HepG2 (cell line): ENCODE measurements around the gene MPC1. TPM values are rescaled to one million over a fixed set of nuclear protein-coding genes. Genes with fewer than 3 reads are reported as not detected.

ENCODE experiments used
- ZFY ChIP-seq: sonication (generic); formaldehyde crosslinking; IDR thresholded peaks from 2 replicates; pipeline ENCODE4 v1.4.0; 2020; ENCODE audit warnings: missing genetic modification reagents
- ZNF460 ChIP-seq: sonication (generic); formaldehyde crosslinking; IDR thresholded peaks from 2 replicates; pipeline ENCODE4 v1.5.1; 2020; ENCODE audit warnings: missing genetic modification reagents, mild to moderate bottlenecking, borderline replicate concordance
- ZNF484 ChIP-seq: sonication (generic); formaldehyde crosslinking; IDR thresholded peaks from 2 replicates; pipeline ENCODE4 v1.5.1; 2020; ENCODE audit warnings: mild to moderate bottlenecking, low read depth, missing genetic modification reagents, borderline replicate concordance
- ZSCAN12 ChIP-seq: sonication (generic); formaldehyde crosslinking; IDR thresholded peaks from 2 replicates; pipeline ENCODE4 v1.9.0; 2021; ENCODE audit warnings: mild to moderate bottlenecking, missing genetic modification reagents
- polyA plus RNA-seq, 8 experiments: library from polyadenylated mRNA; depleted of rRNA in 3 of 8; stranded (reverse) in 7 of 8; unstranded in 1 of 8; fragments of >200 nt; fragmentation: Illumina TruSeq in 4 of 8; extraction: Trizol in 4 of 8; gene quantifications; 2 replicates each; pipeline versions ENCODE4 v1.2.1 to v1.2.3, GENCODE V29; 2011 to 2016; ENCODE audit warnings: low read depth in 4 of 8, missing spikeins in 1 of 8, mixed read lengths in 1 of 8; ENCODE audit not compliant: insufficient read depth in 1 of 8
- total RNA-seq, 5 experiments: library from RNA; depleted of rRNA; stranded (reverse); fragments of >200 nt; fragmentation: Illumina TruSeq; extraction: Trizol; gene quantifications; 2 replicates each; pipeline ENCODE4 v1.2.3, GENCODE V29; 2016; ENCODE audit warnings: low read depth in 1 of 5
- TF ChIP-seq, protein P1 (sequence below): sonication (generic); formaldehyde crosslinking; IDR thresholded peaks from 2 replicates; pipeline ENCODE4 v1.4.0; 2020; ENCODE audit warnings: missing genetic modification reagents, mild to moderate bottlenecking, borderline replicate concordance
- TF ChIP-seq, protein P2 (sequence below): sonication (generic); formaldehyde crosslinking; IDR thresholded peaks from 2 replicates; pipeline ENCODE4 v1.4.0; 2020; ENCODE audit warnings: missing genetic modification reagents, borderline replicate concordance
- TF ChIP-seq, protein P3 (sequence below): sonication (generic); formaldehyde crosslinking; IDR thresholded peaks from 2 replicates; pipeline ENCODE4 v1.4.0; 2020; ENCODE audit warnings: missing genetic modification reagents
- TF ChIP-seq, protein P4 (sequence below): sonication (generic); formaldehyde crosslinking; IDR thresholded peaks from 2 replicates; pipeline ENCODE4 v1.4.0; 2020; ENCODE audit warnings: missing genetic modification reagents
- TF ChIP-seq, protein P5 (sequence below): IDR thresholded peaks from 2 replicates; pipeline ENCODE4 v1.6.1; 2012; ENCODE audit warnings: inconsistent platforms
- TF ChIP-seq, protein P6 (sequence below): sonication (generic); formaldehyde crosslinking; IDR thresholded peaks from 2 replicates; pipeline ENCODE4 v1.4.0; 2020; ENCODE audit warnings: missing genetic modification reagents
- TF ChIP-seq, protein P7 (sequence below), 2 experiments: sonication (generic) in 1 of 2; formaldehyde crosslinking in 1 of 2; IDR thresholded peaks; 2 replicates each; pipeline versions ENCODE4 v1.4.0 to v1.6.1; 2018 to 2020; ENCODE audit warnings: missing genetic modification reagents in 2 of 2, borderline replicate concordance in 1 of 2, low read depth in 1 of 2, mild to moderate bottlenecking in 1 of 2, missing biosample characterization in 1 of 2

The MPC1 gene
- total and polyA plus RNA-seq, 2 of the 13 experiments (the other 11 are each of a cell fraction or from before 2014, with no cell fraction given) = 189 to 214 TPM

DNA sequence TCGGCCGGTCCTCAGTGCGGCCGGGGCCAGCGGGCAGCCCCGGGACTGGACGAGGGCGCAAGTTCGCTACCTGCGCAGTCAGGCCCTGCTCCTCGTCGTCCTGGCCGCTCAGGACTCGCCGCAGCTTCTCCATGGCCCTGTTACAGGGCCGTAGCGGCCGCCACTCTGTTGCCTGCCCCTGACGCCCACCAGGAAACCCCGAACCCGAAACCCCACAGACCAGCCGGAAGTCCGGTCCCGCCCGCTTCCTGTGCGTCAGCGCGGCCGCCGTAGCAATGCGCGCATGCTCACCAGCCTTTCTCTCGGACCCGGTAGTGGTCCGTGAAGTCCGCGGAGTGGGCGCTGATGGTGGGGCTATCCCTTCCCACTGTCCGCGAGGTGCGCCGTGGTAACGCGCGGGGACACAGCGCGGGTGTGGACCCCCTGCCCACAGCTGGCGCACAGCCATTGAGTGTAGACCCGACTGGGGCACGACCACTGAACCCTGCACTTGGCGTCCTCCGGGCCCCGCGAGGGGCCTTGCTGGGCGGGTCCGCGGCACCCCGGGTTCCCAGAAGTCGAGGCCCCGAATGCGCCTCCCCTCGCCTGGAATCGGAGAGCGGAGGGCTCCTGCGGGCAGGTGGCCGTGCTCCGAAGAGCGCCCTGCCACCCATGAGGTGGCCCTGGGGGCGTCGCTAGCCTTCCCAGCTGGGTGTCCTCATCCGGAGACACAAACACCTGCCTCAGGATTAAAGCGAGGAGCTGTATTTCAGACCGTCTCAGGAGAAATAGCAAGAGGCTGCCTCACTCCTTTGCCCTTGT lies 40.2 kb downstream of the MPC1 start, which contains the start of gene SFT2D1 (continued):
- TF ChIP-seq, protein P1, sequence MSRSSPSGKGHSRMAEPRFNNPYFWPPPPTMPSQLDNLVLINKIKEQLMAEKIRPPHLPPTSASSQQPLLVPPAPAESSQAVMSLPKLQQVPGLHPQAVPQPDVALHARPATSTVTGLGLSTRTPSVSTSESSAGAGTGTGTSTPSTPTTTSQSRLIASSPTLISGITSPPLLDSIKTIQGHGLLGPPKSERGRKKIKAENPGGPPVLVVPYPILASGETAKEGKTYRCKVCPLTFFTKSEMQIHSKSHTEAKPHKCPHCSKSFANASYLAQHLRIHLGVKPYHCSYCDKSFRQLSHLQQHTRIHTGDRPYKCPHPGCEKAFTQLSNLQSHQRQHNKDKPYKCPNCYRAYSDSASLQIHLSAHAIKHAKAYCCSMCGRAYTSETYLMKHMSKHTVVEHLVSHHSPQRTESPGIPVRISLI (CRISPR knock-in tag) = peak; percentile 11; the same call in 1 of the 2 replicates
- TF ChIP-seq ZNF460 (CRISPR knock-in tag) (no peak; the same call in 1 of the 2 replicates), ZNF484 (CRISPR knock-in tag) (0 out of 2 replicates have a peak, but pooled peaks have one; percentile 70), ZSCAN12 (CRISPR knock-in tag) (no peak; the same call in 1 of the 2 replicates), ZFY (CRISPR knock-in tag) (peak; percentile 97)
- TF ChIP-seq, protein P2, sequence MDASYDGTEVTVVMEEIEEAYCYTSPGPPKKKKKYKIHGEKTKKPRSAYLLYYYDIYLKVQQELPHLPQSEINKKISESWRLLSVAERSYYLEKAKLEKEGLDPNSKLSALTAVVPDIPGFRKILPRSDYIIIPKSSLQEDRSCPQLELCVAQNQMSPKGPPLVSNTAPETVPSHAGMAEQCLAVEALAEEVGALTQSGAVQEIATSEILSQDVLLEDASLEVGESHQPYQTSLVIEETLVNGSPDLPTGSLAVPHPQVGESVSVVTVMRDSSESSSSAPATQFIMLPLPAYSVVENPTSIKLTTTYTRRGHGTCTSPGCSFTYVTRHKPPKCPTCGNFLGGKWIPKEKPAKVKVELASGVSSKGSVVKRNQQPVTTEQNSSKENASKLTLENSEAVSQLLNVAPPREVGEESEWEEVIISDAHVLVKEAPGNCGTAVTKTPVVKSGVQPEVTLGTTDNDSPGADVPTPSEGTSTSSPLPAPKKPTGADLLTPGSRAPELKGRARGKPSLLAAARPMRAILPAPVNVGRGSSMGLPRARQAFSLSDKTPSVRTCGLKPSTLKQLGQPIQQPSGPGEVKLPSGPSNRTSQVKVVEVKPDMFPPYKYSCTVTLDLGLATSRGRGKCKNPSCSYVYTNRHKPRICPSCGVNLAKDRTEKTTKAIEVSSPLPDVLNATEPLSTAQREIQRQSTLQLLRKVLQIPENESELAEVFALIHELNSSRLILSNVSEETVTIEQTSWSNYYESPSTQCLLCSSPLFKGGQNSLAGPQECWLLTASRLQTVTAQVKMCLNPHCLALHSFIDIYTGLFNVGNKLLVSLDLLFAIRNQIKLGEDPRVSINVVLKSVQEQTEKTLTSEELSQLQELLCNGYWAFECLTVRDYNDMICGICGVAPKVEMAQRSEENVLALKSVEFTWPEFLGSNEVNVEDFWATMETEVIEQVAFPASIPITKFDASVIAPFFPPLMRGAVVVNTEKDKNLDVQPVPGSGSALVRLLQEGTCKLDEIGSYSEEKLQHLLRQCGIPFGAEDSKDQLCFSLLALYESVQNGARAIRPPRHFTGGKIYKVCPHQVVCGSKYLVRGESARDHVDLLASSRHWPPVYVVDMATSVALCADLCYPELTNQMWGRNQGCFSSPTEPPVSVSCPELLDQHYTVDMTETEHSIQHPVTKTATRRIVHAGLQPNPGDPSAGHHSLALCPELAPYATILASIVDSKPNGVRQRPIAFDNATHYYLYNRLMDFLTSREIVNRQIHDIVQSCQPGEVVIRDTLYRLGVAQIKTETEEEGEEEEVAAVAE = no peak; the same call in none of the 2 replicates
- TF ChIP-seq, protein P3, sequence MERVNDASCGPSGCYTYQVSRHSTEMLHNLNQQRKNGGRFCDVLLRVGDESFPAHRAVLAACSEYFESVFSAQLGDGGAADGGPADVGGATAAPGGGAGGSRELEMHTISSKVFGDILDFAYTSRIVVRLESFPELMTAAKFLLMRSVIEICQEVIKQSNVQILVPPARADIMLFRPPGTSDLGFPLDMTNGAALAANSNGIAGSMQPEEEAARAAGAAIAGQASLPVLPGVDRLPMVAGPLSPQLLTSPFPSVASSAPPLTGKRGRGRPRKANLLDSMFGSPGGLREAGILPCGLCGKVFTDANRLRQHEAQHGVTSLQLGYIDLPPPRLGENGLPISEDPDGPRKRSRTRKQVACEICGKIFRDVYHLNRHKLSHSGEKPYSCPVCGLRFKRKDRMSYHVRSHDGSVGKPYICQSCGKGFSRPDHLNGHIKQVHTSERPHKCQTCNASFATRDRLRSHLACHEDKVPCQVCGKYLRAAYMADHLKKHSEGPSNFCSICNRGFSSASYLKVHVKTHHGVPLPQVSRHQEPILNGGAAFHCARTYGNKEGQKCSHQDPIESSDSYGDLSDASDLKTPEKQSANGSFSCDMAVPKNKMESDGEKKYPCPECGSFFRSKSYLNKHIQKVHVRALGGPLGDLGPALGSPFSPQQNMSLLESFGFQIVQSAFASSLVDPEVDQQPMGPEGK (CRISPR knock-in tag) = peak; percentile 47
- TF ChIP-seq, protein P4, sequence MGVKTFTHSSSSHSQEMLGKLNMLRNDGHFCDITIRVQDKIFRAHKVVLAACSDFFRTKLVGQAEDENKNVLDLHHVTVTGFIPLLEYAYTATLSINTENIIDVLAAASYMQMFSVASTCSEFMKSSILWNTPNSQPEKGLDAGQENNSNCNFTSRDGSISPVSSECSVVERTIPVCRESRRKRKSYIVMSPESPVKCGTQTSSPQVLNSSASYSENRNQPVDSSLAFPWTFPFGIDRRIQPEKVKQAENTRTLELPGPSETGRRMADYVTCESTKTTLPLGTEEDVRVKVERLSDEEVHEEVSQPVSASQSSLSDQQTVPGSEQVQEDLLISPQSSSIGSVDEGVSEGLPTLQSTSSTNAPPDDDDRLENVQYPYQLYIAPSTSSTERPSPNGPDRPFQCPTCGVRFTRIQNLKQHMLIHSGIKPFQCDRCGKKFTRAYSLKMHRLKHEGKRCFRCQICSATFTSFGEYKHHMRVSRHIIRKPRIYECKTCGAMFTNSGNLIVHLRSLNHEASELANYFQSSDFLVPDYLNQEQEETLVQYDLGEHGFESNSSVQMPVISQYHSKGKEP (CRISPR knock-in tag) = no peak; the same call in 1 of the 2 replicates
- TF ChIP-seq, protein P5, sequence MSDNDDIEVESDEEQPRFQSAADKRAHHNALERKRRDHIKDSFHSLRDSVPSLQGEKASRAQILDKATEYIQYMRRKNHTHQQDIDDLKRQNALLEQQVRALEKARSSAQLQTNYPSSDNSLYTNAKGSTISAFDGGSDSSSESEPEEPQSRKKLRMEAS = peak; percentile 89
- TF ChIP-seq, protein P6, sequence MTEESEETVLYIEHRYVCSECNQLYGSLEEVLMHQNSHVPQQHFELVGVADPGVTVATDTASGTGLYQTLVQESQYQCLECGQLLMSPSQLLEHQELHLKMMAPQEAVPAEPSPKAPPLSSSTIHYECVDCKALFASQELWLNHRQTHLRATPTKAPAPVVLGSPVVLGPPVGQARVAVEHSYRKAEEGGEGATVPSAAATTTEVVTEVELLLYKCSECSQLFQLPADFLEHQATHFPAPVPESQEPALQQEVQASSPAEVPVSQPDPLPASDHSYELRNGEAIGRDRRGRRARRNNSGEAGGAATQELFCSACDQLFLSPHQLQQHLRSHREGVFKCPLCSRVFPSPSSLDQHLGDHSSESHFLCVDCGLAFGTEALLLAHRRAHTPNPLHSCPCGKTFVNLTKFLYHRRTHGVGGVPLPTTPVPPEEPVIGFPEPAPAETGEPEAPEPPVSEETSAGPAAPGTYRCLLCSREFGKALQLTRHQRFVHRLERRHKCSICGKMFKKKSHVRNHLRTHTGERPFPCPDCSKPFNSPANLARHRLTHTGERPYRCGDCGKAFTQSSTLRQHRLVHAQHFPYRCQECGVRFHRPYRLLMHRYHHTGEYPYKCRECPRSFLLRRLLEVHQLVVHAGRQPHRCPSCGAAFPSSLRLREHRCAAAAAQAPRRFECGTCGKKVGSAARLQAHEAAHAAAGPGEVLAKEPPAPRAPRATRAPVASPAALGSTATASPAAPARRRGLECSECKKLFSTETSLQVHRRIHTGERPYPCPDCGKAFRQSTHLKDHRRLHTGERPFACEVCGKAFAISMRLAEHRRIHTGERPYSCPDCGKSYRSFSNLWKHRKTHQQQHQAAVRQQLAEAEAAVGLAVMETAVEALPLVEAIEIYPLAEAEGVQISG = peak; percentile 93
- TF ChIP-seq, protein P7, sequence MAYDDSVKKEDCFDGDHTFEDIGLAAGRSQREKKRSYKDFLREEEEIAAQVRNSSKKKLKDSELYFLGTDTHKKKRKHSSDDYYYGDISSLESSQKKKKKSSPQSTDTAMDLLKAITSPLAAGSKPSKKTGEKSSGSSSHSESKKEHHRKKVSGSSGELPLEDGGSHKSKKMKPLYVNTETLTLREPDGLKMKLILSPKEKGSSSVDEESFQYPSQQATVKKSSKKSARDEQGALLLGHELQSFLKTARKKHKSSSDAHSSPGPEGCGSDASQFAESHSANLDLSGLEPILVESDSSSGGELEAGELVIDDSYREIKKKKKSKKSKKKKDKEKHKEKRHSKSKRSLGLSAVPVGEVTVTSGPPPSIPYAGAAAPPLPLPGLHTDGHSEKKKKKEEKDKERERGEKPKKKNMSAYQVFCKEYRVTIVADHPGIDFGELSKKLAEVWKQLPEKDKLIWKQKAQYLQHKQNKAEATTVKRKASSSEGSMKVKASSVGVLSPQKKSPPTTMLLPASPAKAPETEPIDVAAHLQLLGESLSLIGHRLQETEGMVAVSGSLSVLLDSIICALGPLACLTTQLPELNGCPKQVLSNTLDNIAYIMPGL (CRISPR knock-in tag; IDR thresholded peaks at IDR 0.05; ENCODE audit: borderline replicate concordance in 1 of 2, low read depth in 1 of 2) = peak; percentile 90 to 92
